IMR-90 (cell line): ENCODE data around the gene MEGF11. TPM values are rescaled to one million over a fixed set of nuclear protein-coding genes. Genes with fewer than 3 reads are reported as not detected.

Source experiments
- ATAC-seq: fragments of 200-7000 bp; cut with Tn5 transposase; 2 replicates; pipeline ENCODE4 v1.9.1; 2020; ENCODE audit warnings: low read depth, mild to moderate bottlenecking, moderate library complexity
- BruUV-seq: library from RNA; stranded (reverse); fragments of 400-500 nt; replicated peaks from 2 replicates; lab custom pipeline; 2021; lab: Mats Ljungman, UMichigan
- CTCF ChIA-PET: fragments of 300-600 bp; formaldehyde crosslinking; extraction: SDS; loops from one replicate; lab custom pipeline; 2021; ENCODE audit warnings: antibody characterized with exemption; lab: Yijun Ruan, JAX
- POLR2A ChIA-PET: fragments of 300-600 bp; sonication (Branson Sonifier 250); formaldehyde crosslinking; loops from one replicate; lab custom pipeline; 2022; ENCODE audit warnings: antibody characterized with exemption; ENCODE audit not compliant: unreplicated experiment; lab: Charles Lee
- DNase-seq: peaks from one replicate; pipeline ENCODE4 v3.0.0; 2013
- H2AFZ ChIP-seq: replicated peaks from 2 replicates; pipeline ENCODE3; 2013; ENCODE audit warnings: low read length, mild to moderate bottlenecking; ENCODE audit not compliant: poor library complexity
- H2AK5ac ChIP-seq: 2 replicates; pipeline ENCODE4 v1.6.1; 2013; ENCODE audit warnings: low read depth, low read length, inconsistent platforms
- H2AK9ac ChIP-seq: replicated peaks from 2 replicates; pipeline ENCODE3; 2013; ENCODE audit warnings: mild to moderate bottlenecking, low read depth, low read length, moderate library complexity; ENCODE audit not compliant: poor library complexity
- H2BK120ac ChIP-seq: 2 replicates; pipeline ENCODE4 v1.6.1; 2013; ENCODE audit warnings: low read depth, low read length, inconsistent platforms
- H2BK15ac ChIP-seq: 3 replicates; pipeline ENCODE4 v1.6.1; 2013; ENCODE audit warnings: low read depth, low read length, inconsistent platforms
- H2BK20ac ChIP-seq: 2 replicates; pipeline ENCODE4 v1.6.1; 2013; ENCODE audit warnings: low read depth, mild to moderate bottlenecking, inconsistent platforms, low read length, moderate library complexity
- H2BK5ac ChIP-seq: 2 replicates; pipeline ENCODE4 v1.6.1; 2013; ENCODE audit warnings: mild to moderate bottlenecking, low read depth, low read length, inconsistent platforms; ENCODE audit not compliant: poor library complexity, severe bottlenecking
- H3K14ac ChIP-seq: replicated peaks from 2 replicates; pipeline ENCODE4 v1.6.1; 2013; ENCODE audit warnings: low read depth, low read length, inconsistent platforms
- H3K18ac ChIP-seq: 2 replicates; pipeline ENCODE4 v1.6.1; 2013; ENCODE audit warnings: low read depth, low read length, control low read depth
- H3K23ac ChIP-seq: 2 replicates; pipeline ENCODE4 v1.6.1; 2013; ENCODE audit warnings: low read depth, low read length, inconsistent platforms
- H3K27ac ChIP-seq: 2 replicates; pipeline ENCODE4 v1.5.1; 2013; ENCODE audit warnings: mild to moderate bottlenecking, control low read depth, low read length; ENCODE audit not compliant: insufficient read depth
- H3K27me3 ChIP-seq: 2 replicates; pipeline ENCODE4 v1.6.1; 2013; ENCODE audit warnings: low read length; ENCODE audit not compliant: control insufficient read depth, insufficient read depth
- H3K36me3 ChIP-seq: 2 replicates; pipeline ENCODE4 v1.6.1; 2013; ENCODE audit warnings: low read length, mixed read lengths; ENCODE audit not compliant: control insufficient read depth, insufficient read depth
- H3K4ac ChIP-seq: 2 replicates; pipeline ENCODE4 v1.6.1; 2013; ENCODE audit warnings: low read depth, low read length, inconsistent platforms
- H3K4me1 ChIP-seq: 2 replicates; pipeline ENCODE4 v1.6.1; 2013; ENCODE audit warnings: low read length, mixed read lengths; ENCODE audit not compliant: control insufficient read depth, insufficient read depth
- H3K4me2 ChIP-seq: 2 replicates; pipeline ENCODE4 v1.6.1; 2013; ENCODE audit warnings: low read depth, mild to moderate bottlenecking, control low read depth, low read length, moderate library complexity
- H3K4me3 ChIP-seq: 2 replicates; pipeline ENCODE4 v1.5.1; 2013; ENCODE audit warnings: low read depth, mild to moderate bottlenecking, control low read depth, low read length, moderate library complexity; ENCODE audit not compliant: insufficient read depth
- H3K56ac ChIP-seq: 2 replicates; pipeline ENCODE4 v1.6.1; 2013; ENCODE audit warnings: low read length, inconsistent platforms; ENCODE audit not compliant: insufficient read depth; ENCODE audit errors: extremely low read depth
- H3K79me1 ChIP-seq, 2 experiments: 2 replicates each; pipeline ENCODE4 v1.6.1; 2013; ENCODE audit warnings: low read length in 2 of 2, inconsistent platforms in 1 of 2, low read depth in 1 of 2
- H3K9ac ChIP-seq: 2 replicates; pipeline ENCODE4 v1.6.1; 2013; ENCODE audit warnings: low read depth, low read length, control low read depth
- H3K9me1 ChIP-seq: 2 replicates; pipeline ENCODE4 v1.6.1; 2013; ENCODE audit warnings: low read length, inconsistent platforms; ENCODE audit not compliant: insufficient read depth
- H3K9me3 ChIP-seq: 2 replicates; pipeline ENCODE4 v1.6.1; 2013; ENCODE audit warnings: low read length; ENCODE audit not compliant: control insufficient read depth, insufficient read depth
- H4K20me1 ChIP-seq: 2 replicates; pipeline ENCODE4 v1.6.1; 2013; ENCODE audit warnings: low read length, inconsistent platforms; ENCODE audit not compliant: insufficient read depth
- H4K5ac ChIP-seq: 2 replicates; pipeline ENCODE4 v1.6.1; 2013; ENCODE audit warnings: mild to moderate bottlenecking, low read depth, low read length, control low read depth
- H4K8ac ChIP-seq, 2 experiments: 2 replicates each; pipeline ENCODE4 v1.6.1; 2013; ENCODE audit warnings: low read depth in 2 of 2, low read length in 2 of 2, control low read depth in 1 of 2, inconsistent platforms in 1 of 2
- H4K91ac ChIP-seq: 2 replicates; pipeline ENCODE4 v1.6.1; 2013; ENCODE audit warnings: low read depth, low read length, inconsistent platforms; ENCODE audit not compliant: insufficient read depth
- BHLHE40 ChIP-seq: fragments of 150-350 bp; IDR thresholded peaks from 2 replicates; pipeline ENCODE4 v1.6.1; 2016; ENCODE audit warnings: mild to moderate bottlenecking, low read depth, low read length
- CEBPB ChIP-seq: IDR thresholded peaks from 2 replicates; pipeline ENCODE4 v1.6.1; 2012; ENCODE audit warnings: low read depth, low read length, improper control_type of control experiment
- CHD1 ChIP-seq: IDR thresholded peaks from 2 replicates; pipeline ENCODE4 v1.6.1; 2012; ENCODE audit warnings: low read depth, low read length, improper control_type of control experiment
- CTCF ChIP-seq: conservative IDR thresholded peaks from 2 replicates; pipeline ENCODE4 v1.5.1; 2012; ENCODE audit warnings: mild to moderate bottlenecking, low read depth, low read length, improper control_type of control experiment
- ELK1 ChIP-seq: fragments of 150-350 bp; IDR thresholded peaks from 2 replicates; pipeline ENCODE4 v1.6.1; 2016; ENCODE audit warnings: low read depth, mild to moderate bottlenecking, low read length, moderate library complexity, borderline replicate concordance
- FOS ChIP-seq: fragments of 150-350 bp; IDR thresholded peaks from 2 replicates; pipeline ENCODE4 v1.6.1; 2016; ENCODE audit warnings: low read depth, low read length
- MAFK ChIP-seq: IDR thresholded peaks from 2 replicates; pipeline ENCODE4 v1.6.1; 2012; ENCODE audit warnings: low read depth, low read length, improper control_type of control experiment
- MAZ ChIP-seq: IDR thresholded peaks from 2 replicates; pipeline ENCODE4 v1.6.1; 2012; ENCODE audit warnings: low read depth, mild to moderate bottlenecking, low read length, improper control_type of control experiment, moderate library complexity, borderline replicate concordance
- MXI1 ChIP-seq: IDR thresholded peaks from 2 replicates; pipeline ENCODE4 v1.6.1; 2012; ENCODE audit warnings: low read depth, mild to moderate bottlenecking, low read length, moderate library complexity, borderline replicate concordance
- NFE2L2 ChIP-seq: fragments of 150-350 bp; IDR thresholded peaks from 2 replicates; pipeline ENCODE4 v1.6.1; 2016; ENCODE audit warnings: low read depth, mild to moderate bottlenecking, low read length
- POLR2A ChIP-seq: IDR thresholded peaks from 2 replicates; pipeline ENCODE4 v1.6.1; 2012; ENCODE audit warnings: mild to moderate bottlenecking, low read depth, low read length
- RAD21 ChIP-seq: IDR thresholded peaks from 2 replicates; pipeline ENCODE4 v1.6.1; 2012; ENCODE audit warnings: low read length, improper control_type of control experiment
- RCOR1 ChIP-seq: IDR thresholded peaks from 2 replicates; pipeline ENCODE4 v1.6.1; 2012; ENCODE audit warnings: mild to moderate bottlenecking, low read length, improper control_type of control experiment; ENCODE audit not compliant: insufficient replicate concordance
- RFX5 ChIP-seq: IDR thresholded peaks from 2 replicates; pipeline ENCODE4 v1.8.0; 2012; ENCODE audit warnings: low read depth, mild to moderate bottlenecking, low read length, moderate library complexity
- SMC3 ChIP-seq: fragments of 150-350 bp; IDR thresholded peaks from 2 replicates; pipeline ENCODE4 v1.6.1; 2016; ENCODE audit warnings: low read depth, mild to moderate bottlenecking, antibody characterized with exemption, low read length, moderate library complexity
- WGBS, 2 experiments: methylation state at CpG; one replicate each; pipeline versions ENCODE4 v1.1.5 to v1.1.7; 2013; ENCODE audit warnings: missing lambda C conversion rate in 2 of 2; ENCODE audit not compliant: insufficient read length in 1 of 2; ENCODE audit errors: extremely low coverage in 2 of 2; 5-methylcytosine and 5-hydroxymethylcytosine counted together
- dilution Hi-C: fragments of 300-500 bp; cut with HindIII; formaldehyde crosslinking; loops from one replicate; pipeline ENCODE4 v1.14.3; 2018; ENCODE audit warnings: low sequenced_read_pairs; ENCODE audit not compliant: unreplicated experiment
- in situ Hi-C: fragments of 300-500 bp; cut with MboI; formaldehyde crosslinking; loops from 3 replicates; pipeline ENCODE4 v1.14.3; 2019; ENCODE audit warnings: low sequenced_read_pairs, inconsistent platforms, mixed read lengths
- intact Hi-C: fragments of 100-400 bp; cut with micrococcal nuclease; formaldehyde crosslinking; loops from 2 replicates; pipeline ENCODE4 v1.10.0; 2022
- polyA plus RNA-seq, 3 experiments: library from polyadenylated mRNA; depleted of rRNA; stranded (reverse); fragments of >200 nt; gene quantifications; 2 replicates each; pipeline ENCODE4 v1.2.3, GENCODE V29; 2012; ENCODE audit warnings: low replicate concordance in 1 of 3
- total RNA-seq: library from RNA; depleted of rRNA; stranded (reverse); fragments of >200 nt; gene quantifications from 2 replicates; pipeline ENCODE4 v1.2.3, GENCODE V29; 2012
- TF ChIP-seq, protein P1 (sequence below): fragments of 150-350 bp; IDR thresholded peaks from 2 replicates; pipeline ENCODE4 v1.6.1; 2017; ENCODE audit warnings: mild to moderate bottlenecking, antibody characterized with exemption, low read length, low read depth

MEGF11 gene
- total and polyA plus RNA-seq, 2 of the 4 experiments (the other 2 are of a cell fraction): not detected

- H4K5ac ChIP-seq: no peak overlapping the region
- no peaks in the 10 kb centered on the region for H4K20me1 ChIP-seq
- no peak overlapping the region for H3K23ac ChIP-seq
- no peak overlapping the region for H2AFZ ChIP-seq
- H3K27ac ChIP-seq: no peak overlapping the region
- no peak overlapping the region for H3K4me3 ChIP-seq
- 0 out of 2 replicates have a peak, but pooled peaks cover 3% of the 10 kb centered on the region for H3K9me1 ChIP-seq
- in situ Hi-C loops: no loop called here
- no peak for ATAC-seq
- CTCF ChIA-PET: no interaction called here
- no peaks in the 10 kb centered on the region for H3K4me1 ChIP-seq
- no peak overlapping the region for H3K9ac ChIP-seq
- no peak for TF ChIP-seq RAD21
- TF ChIP-seq MAZ: no peak
- TF ChIP-seq, protein P1, sequence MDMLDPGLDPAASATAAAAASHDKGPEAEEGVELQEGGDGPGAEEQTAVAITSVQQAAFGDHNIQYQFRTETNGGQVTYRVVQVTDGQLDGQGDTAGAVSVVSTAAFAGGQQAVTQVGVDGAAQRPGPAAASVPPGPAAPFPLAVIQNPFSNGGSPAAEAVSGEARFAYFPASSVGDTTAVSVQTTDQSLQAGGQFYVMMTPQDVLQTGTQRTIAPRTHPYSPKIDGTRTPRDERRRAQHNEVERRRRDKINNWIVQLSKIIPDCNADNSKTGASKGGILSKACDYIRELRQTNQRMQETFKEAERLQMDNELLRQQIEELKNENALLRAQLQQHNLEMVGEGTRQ: no peak
- TF ChIP-seq BHLHE40: no peak
- no peak for TF ChIP-seq SMC3
- TF ChIP-seq NFE2L2: no peak
- no peak for TF ChIP-seq RCOR1
- no peak for TF ChIP-seq RFX5
- TF ChIP-seq CEBPB: no peak
- TF ChIP-seq ELK1: no peak
- TF ChIP-seq CHD1: no peak
- TF ChIP-seq CTCF: no peak
- TF ChIP-seq FOS: no peak
- TF ChIP-seq POLR2A: no peak
- TF ChIP-seq MAFK: no peak
- TF ChIP-seq MXI1: no peak
- no peak overlapping the region for H2BK5ac ChIP-seq
- H3K36me3 ChIP-seq: no peaks in the 10 kb centered on the region
- no peak overlapping the region for H2BK20ac ChIP-seq
- peaks cover 50% of the 10 kb centered on the region for H3K27me3 ChIP-seq
- no TSS peak for BruUV-seq
- H3K9me3 ChIP-seq: no peaks in the 10 kb centered on the region
- H3K79me1 ChIP-seq: no peaks in the 10 kb centered on the region
- H4K8ac ChIP-seq: no peak overlapping the region
- no peak overlapping the region for H3K4me2 ChIP-seq
- dilution Hi-C loops: no loop called here
- H3K4ac ChIP-seq: no peak overlapping the region
- H3K56ac ChIP-seq: no peak overlapping the region
- no peak overlapping the region for H4K91ac ChIP-seq
- H3K18ac ChIP-seq: no peak overlapping the region
- no peak overlapping the region for H2AK5ac ChIP-seq
- POLR2A ChIA-PET: no interaction called here
- H2BK120ac ChIP-seq: no peak overlapping the region
- no peak for DNase-seq
- WGBS, 2 experiments: 50% methylated on average over 2 of the region's 3 CpGs; no CpG with 5 or more reads in 1 of the 2 experiments
- H2AK9ac ChIP-seq: no peak overlapping the region
- H3K14ac ChIP-seq: no peak overlapping the region
- intact Hi-C loops: no loop called here
- H2BK15ac ChIP-seq: no peak overlapping the region
These were observed 106.1 kb downstream of the MEGF11 start for GRCh38 chr15:66147440-66147839.
